Caco-2 (cell line): ENCODE results near the gene TMA7B. TPM values are rescaled to one million over a fixed set of nuclear protein-coding genes. Genes with fewer than 3 reads are reported as not detected.
"Not testable (repeated sequence)": the region's sequence is repeated elsewhere in the genome, so short reads cannot be mapped to it uniquely, and the experiment has no call there.

Experiments used
- BruUV-seq: library from RNA; stranded (reverse); fragments of 400-500 nt; replicated peaks from 2 replicates; lab custom pipeline; 2021; lab: Mats Ljungman, UMichigan
- CTCF ChIA-PET: fragments of 300-600 bp; sonication (Branson Sonifier 250); formaldehyde crosslinking; loops from one replicate; lab custom pipeline; 2022; ENCODE audit warnings: antibody characterized with exemption; lab: Charles Lee
- POLR2A ChIA-PET: fragments of 300-600 bp; sonication (Branson Sonifier 250); formaldehyde crosslinking; loops from one replicate; lab custom pipeline; 2022; ENCODE audit warnings: antibody characterized with exemption; lab: Charles Lee
- DNase-seq, 2 experiments: peaks; one replicate each; pipeline versions ENCODE4 v3.0.0 to v3.0.0-alpha.2; 2020 to 2022
- H3K27me3 ChIP-seq: replicated peaks from 2 replicates; pipeline ENCODE4 v1.6.0; 2011; ENCODE audit warnings: low read length; ENCODE audit not compliant: control insufficient read depth, insufficient read depth
- H3K36me3 ChIP-seq: 2 replicates; pipeline ENCODE4 v1.5.1; 2011; ENCODE audit warnings: low read length; ENCODE audit not compliant: control insufficient read depth, insufficient read depth
- H3K4me1 ChIP-seq: fragments of 250-450 bp; sonication (Bioruptor Pico); 2 replicates; pipeline ENCODE4 v1.5.1; 2020; ENCODE audit warnings: mild to moderate bottlenecking
- H3K4me3 ChIP-seq: 2 replicates; pipeline ENCODE4 v1.5.1; 2011; ENCODE audit warnings: low read depth, mild to moderate bottlenecking, control low read depth, low read length
- H3K9me3 ChIP-seq: fragments of 250-450 bp; sonication (Bioruptor Pico); 2 replicates; pipeline ENCODE4 v1.5.1; 2020; ENCODE audit warnings: mild to moderate bottlenecking, moderate library complexity
- H3K27ac Mint-ChIP-seq: one replicate; pipeline ENCODE4 v1.8.0; 2022; ENCODE audit warnings: mixed read lengths; ENCODE audit not compliant: unreplicated experiment
- H3K27me3 Mint-ChIP-seq: one replicate; pipeline ENCODE4 v1.8.0; 2022; ENCODE audit warnings: mixed read lengths; ENCODE audit not compliant: insufficient read depth, unreplicated experiment
- H3K36me3 Mint-ChIP-seq: one replicate; pipeline ENCODE4 v1.8.0; 2022; ENCODE audit warnings: mild to moderate bottlenecking, mixed read lengths; ENCODE audit not compliant: insufficient read depth, unreplicated experiment
- H3K4me1 Mint-ChIP-seq: one replicate; pipeline ENCODE4 v1.8.0; 2022; ENCODE audit warnings: low read depth, mixed read lengths; ENCODE audit not compliant: unreplicated experiment
- H3K4me3 Mint-ChIP-seq: one replicate; pipeline ENCODE4 v1.8.0; 2022; ENCODE audit warnings: mild to moderate bottlenecking, moderate library complexity, mixed read lengths; ENCODE audit not compliant: unreplicated experiment
- H3K9me3 Mint-ChIP-seq: one replicate; pipeline ENCODE4 v1.8.0; 2022; ENCODE audit warnings: mixed read lengths; ENCODE audit not compliant: unreplicated experiment
- intact Hi-C: fragments of 100-400 bp; cut with micrococcal nuclease; formaldehyde crosslinking; loops from one replicate; pipeline ENCODE4 v1.10.0; 2022; ENCODE audit not compliant: unreplicated experiment
- total RNA-seq: library from RNA; stranded (reverse); gene quantifications from 2 replicates; pipeline ENCODE4 v1.2.3, GENCODE V29; 2022
- TF ChIP-seq, protein P1 (sequence below), 2 experiments: fragments of 200-600 bp in 1 of 2; IDR thresholded peaks; 1 replicate in 1 of 2; 2 replicates in 1 of 2; pipeline versions ENCODE4 v1.5.1 to v1.8.0; 2011 to 2022; ENCODE audit warnings: antibody characterized with exemption in 1 of 2, control low read depth in 1 of 2, inconsistent platforms in 1 of 2, low read depth in 1 of 2, low read length in 1 of 2, mild to moderate bottlenecking in 1 of 2, moderate library complexity in 1 of 2; ENCODE audit not compliant: insufficient read depth in 1 of 2, severe bottlenecking in 1 of 2, unreplicated experiment in 1 of 2

The TMA7B gene
- total RNA-seq, 1 experiment from 2014 or later, result not detected

DNA sequence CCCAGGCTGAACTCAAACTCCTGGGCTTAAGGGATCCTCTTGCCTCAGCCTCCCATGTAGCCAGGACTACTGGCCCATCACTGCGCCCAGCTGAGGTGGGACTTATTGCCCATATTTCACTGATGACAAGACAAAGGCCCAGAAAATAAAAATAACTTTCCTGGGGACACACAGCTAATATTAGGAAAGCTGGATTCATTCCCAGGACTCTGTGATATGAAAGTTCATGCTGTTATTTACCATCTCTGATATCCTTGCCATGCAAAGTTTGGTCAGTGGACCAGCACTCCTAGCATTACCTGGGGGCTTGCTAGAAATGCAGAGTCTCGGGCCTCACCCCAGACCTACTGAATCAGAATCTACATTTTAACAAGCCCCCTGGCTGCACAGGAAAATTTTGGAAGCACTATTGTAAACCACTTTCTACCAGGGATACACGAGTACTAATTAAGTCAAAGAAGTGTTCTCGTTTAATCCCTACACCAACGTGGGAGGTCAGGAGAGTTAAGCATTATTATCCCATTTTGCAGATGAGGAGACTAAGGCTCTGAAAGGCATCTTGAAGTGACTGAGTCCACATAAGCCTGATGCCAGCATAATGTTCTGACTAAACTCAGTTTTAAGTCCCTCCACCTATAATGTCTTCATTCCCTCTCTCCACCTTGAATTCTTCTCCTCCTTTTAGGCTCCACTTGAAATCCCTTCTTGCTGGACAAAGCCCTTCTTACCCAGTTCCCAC lies 32.1 kb downstream of the TMA7B start:
- Histone ChIP-seq H3K9me3 (no peaks in the 10 kb centered on the region), H3K4me3 (no peak overlapping the region), H3K4me1 (peaks cover 43% of the 10 kb centered on the region), H3K36me3 (no peaks in the 10 kb centered on the region), H3K27me3 (no peaks in the 10 kb centered on the region)
- no TSS peak for BruUV-seq
- POLR2A ChIA-PET, result no interaction called here
- H3K36me3 Mint-ChIP-seq, result no peaks in the 10 kb centered on the region
- peaks cover 33% of the 10 kb centered on the region for H3K4me1 Mint-ChIP-seq
- TF ChIP-seq, protein P1, sequence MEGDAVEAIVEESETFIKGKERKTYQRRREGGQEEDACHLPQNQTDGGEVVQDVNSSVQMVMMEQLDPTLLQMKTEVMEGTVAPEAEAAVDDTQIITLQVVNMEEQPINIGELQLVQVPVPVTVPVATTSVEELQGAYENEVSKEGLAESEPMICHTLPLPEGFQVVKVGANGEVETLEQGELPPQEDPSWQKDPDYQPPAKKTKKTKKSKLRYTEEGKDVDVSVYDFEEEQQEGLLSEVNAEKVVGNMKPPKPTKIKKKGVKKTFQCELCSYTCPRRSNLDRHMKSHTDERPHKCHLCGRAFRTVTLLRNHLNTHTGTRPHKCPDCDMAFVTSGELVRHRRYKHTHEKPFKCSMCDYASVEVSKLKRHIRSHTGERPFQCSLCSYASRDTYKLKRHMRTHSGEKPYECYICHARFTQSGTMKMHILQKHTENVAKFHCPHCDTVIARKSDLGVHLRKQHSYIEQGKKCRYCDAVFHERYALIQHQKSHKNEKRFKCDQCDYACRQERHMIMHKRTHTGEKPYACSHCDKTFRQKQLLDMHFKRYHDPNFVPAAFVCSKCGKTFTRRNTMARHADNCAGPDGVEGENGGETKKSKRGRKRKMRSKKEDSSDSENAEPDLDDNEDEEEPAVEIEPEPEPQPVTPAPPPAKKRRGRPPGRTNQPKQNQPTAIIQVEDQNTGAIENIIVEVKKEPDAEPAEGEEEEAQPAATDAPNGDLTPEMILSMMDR (IDR thresholded peaks at IDR 0.05; ENCODE audit: insufficient read depth in 1 of 2, low read depth in 1 of 2, low read length in 1 of 2, severe bottlenecking in 1 of 2, unreplicated experiment in 1 of 2), result no peak
- peak overlapping the region; percentile 8 for H3K27ac Mint-ChIP-seq
- no peaks in the 10 kb centered on the region for H3K9me3 Mint-ChIP-seq
- H3K4me3 Mint-ChIP-seq, result no peak overlapping the region
- CTCF ChIA-PET, result interaction anchor here (1.1 kb wide), 1 partner anchor 21 kb away, joined by 5 read pairs; no protein-coding TSS in a partner anchor
- intact Hi-C loops, result no loop called here
- H3K27me3 Mint-ChIP-seq, result no peaks in the 10 kb centered on the region
- no peak for DNase-seq

DNA sequence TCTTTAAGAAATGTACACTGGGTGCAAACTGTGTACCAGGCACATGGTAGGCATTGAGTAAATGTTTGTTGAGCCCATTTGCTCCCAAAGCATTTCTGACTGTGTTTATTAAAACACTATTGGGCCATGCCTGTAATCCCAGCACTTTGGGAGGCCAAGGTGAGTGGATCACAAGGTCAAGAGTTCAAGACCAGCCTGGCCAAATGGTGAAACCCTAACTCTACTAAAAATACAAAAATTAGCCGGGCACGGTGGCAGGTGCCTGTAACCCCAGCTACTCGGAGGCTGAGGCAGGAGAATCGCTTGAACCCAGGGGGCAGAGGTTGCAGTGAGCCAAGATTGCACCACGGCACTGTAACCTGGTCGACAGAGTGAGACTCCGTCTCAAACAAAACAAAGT lies 32.7 kb downstream of the TMA7B start:
- BruUV-seq, H3K9me3 ChIP-seq, H3K36me3 Mint-ChIP-seq, CTCF ChIA-PET, H3K9me3 Mint-ChIP-seq, H3K36me3 ChIP-seq, H3K4me3 Mint-ChIP-seq, H3K27me3 Mint-ChIP-seq, DNase-seq, H3K4me3 ChIP-seq, H3K27ac Mint-ChIP-seq, intact Hi-C loops, H3K27me3 ChIP-seq: not testable (repeated sequence)
- POLR2A ChIA-PET, result interaction anchor here (2.2 kb wide), 1 partner anchor 51 kb away, joined by 10 read pairs; no protein-coding TSS in a partner anchor
- peaks cover 39% of the 10 kb centered on the region for H3K4me1 Mint-ChIP-seq
- H3K4me1 ChIP-seq, result peaks cover 50% of the 10 kb centered on the region

DNA sequence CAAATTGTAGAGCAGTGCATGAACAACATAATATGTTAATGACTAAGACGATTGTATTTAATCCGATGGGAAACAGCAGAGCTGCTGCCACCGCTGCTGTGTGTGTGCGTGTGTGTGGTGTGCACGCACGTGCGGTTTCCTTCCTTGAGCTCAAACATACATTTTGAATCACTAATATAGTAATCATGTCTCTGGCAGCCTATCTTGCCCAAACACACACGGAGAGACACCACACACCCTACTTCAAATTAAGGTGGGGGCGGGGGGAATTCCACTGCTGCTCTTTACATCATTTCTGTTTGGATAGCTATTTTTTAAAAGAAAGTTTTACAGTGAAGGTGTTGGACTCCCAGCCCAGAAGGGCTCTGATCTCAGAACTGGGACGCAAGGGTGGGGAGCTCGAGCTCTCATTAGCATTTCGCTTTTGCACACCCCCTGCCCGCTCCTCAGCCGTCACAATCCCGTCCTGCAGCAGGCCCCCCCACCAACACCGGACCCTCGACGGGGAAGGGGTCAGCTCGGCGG lies 33.9 kb downstream of the TMA7B start:
- peak overlapping the region; percentile 58 for H3K4me3 ChIP-seq
- TSS peak; percentile 90 for BruUV-seq

More for the DNA sequence above, 33.9 kb downstream of the TMA7B start:
- Histone ChIP-seq H3K36me3 (no peaks in the 10 kb centered on the region; the same call in 1 of the 2 replicates), H3K9me3 (no peaks in the 10 kb centered on the region), H3K4me1 (peaks cover 61% of the 10 kb centered on the region), H3K27me3 (no peaks in the 10 kb centered on the region)
- Mint-ChIP-seq H3K27ac (peak overlapping the region; percentile 71), H3K27me3 (no peaks in the 10 kb centered on the region), H3K4me3 (peak overlapping the region; percentile 70), H3K36me3 (peaks cover under 1% of the 10 kb centered on the region), H3K9me3 (no peaks in the 10 kb centered on the region), H3K4me1 (peaks cover 44% of the 10 kb centered on the region)
- no peak for DNase-seq
- CTCF ChIA-PET, result interaction anchor here (0.8 to 1.7 kb wide), 3 partner anchors 21 to 40 kb away, joined by 3 to 10 read pairs (median 5); no protein-coding TSS in a partner anchor
- POLR2A ChIA-PET, result interaction anchor here (0.6 to 2.2 kb wide), 2 partner anchors 50 to 1459 kb away, joined by 6 to 10 read pairs; no protein-coding TSS in a partner anchor
- intact Hi-C loops, result no loop called here
- TF ChIP-seq, protein P1 (IDR thresholded peaks at IDR 0.05; ENCODE audit: insufficient read depth in 1 of 2, low read depth in 1 of 2, low read length in 1 of 2, severe bottlenecking in 1 of 2, unreplicated experiment in 1 of 2), result no peak
